Measurements from ENCODE around the gene GALNT11.
A peak's percentile ranks its signal among the peaks of the same experiment; 100 is the strongest.

GALNT11 gene

GRCh38 chr7:152162287-152162686, 136.8 kb downstream of the GALNT11 start:
- no peak overlapping the region for H3K4me3 Mint-ChIP-seq
- no peak for DNase-seq (ENCODE audit: low spot score in 2 of 2)
- peaks cover 7% of the 10 kb centered on the region for H3K4me1 Mint-ChIP-seq

More at GRCh38 chr7:152162287-152162686, 136.8 kb downstream of the GALNT11 start:
- no peak for ATAC-seq
- H3K9me3 Mint-ChIP-seq, result no peaks in the 10 kb centered on the region
- H3K27ac Mint-ChIP-seq, result peak overlapping the region; percentile 15
- H3K36me3 Mint-ChIP-seq, result peaks cover 95% of the 10 kb centered on the region
